Effector memory CD4-positive, alpha-beta T cell (primary cell): ENCODE results near the gene XKRX.

Experiments
- DNase-seq, 3 donors: peaks; one replicate each; pipeline ENCODE4 v3.0.0-alpha.2; 2020
- H3K27ac ChIP-seq: 2 replicates; pipeline ENCODE4 v1.7.0; 2013; ENCODE audit warnings: mild to moderate bottlenecking, low read length, moderate library complexity; ENCODE audit not compliant: insufficient read depth, poor library complexity, severe bottlenecking
- H3K27me3 ChIP-seq: replicated peaks from 2 replicates; pipeline ENCODE4 v1.7.0; 2013; ENCODE audit warnings: mild to moderate bottlenecking, low read length; ENCODE audit not compliant: insufficient read depth, control insufficient read depth, poor library complexity, severe bottlenecking
- H3K36me3 ChIP-seq: 2 replicates; pipeline ENCODE4 v1.7.0; 2013; ENCODE audit warnings: mild to moderate bottlenecking, low read length, moderate library complexity; ENCODE audit not compliant: control insufficient read depth, insufficient read depth
- H3K4me1 ChIP-seq: 2 replicates; pipeline ENCODE4 v1.7.0; 2013; ENCODE audit warnings: low read length, mild to moderate bottlenecking; ENCODE audit not compliant: control insufficient read depth, insufficient read depth, poor library complexity, severe bottlenecking
- H3K4me3 ChIP-seq: 2 replicates; pipeline ENCODE4 v1.7.0; 2013; ENCODE audit warnings: low read length, low read depth, mild to moderate bottlenecking; ENCODE audit not compliant: insufficient read depth, poor library complexity, severe bottlenecking
- H3K9me3 ChIP-seq: 2 replicates; pipeline ENCODE4 v1.7.0; 2013; ENCODE audit warnings: mild to moderate bottlenecking, low read length, moderate library complexity; ENCODE audit not compliant: control insufficient read depth

Gene XKRX

GRCh38 chrX:100944601-100945000 is 15.9 kb upstream of the XKRX start:
- Histone ChIP-seq H3K27ac (no peak overlapping the region), H3K9me3 (no peaks in the 10 kb centered on the region), H3K4me3 (no peak overlapping the region), H3K36me3 (no peaks in the 10 kb centered on the region), H3K27me3 (no peaks in the 10 kb centered on the region), H3K4me1 (no peaks in the 10 kb centered on the region)
- DNase-seq, result no peak

GRCh38 chrX:100939333-100939732 is 10.6 kb upstream of the XKRX start:
- H3K36me3 ChIP-seq, result no peaks in the 10 kb centered on the region
- no peaks in the 10 kb centered on the region for H3K4me1 ChIP-seq
- no peak overlapping the region for H3K27ac ChIP-seq
- no peaks in the 10 kb centered on the region for H3K9me3 ChIP-seq
- no peak for DNase-seq
- no peak overlapping the region for H3K4me3 ChIP-seq
- no peaks in the 10 kb centered on the region for H3K27me3 ChIP-seq

- Histone ChIP-seq H3K27me3 (no peaks in the 10 kb centered on the region), H3K9me3 (no peaks in the 10 kb centered on the region), H3K4me3 (no peak overlapping the region), H3K27ac (no peak overlapping the region), H3K4me1 (no peaks in the 10 kb centered on the region), H3K36me3 (no peaks in the 10 kb centered on the region)
- DNase-seq, result no peak
These were observed 7.0 kb upstream of the XKRX start for GRCh38 chrX:100935767-100936166.

- no peak overlapping the region for H3K4me3 ChIP-seq
- DNase-seq, result no peak
These were observed 3.2 kb upstream of the XKRX start for GRCh38 chrX:100931925-100932285.

GRCh38 chrX:100931218-100931924 is 2.7 kb upstream of the XKRX start:
- DNase-seq, result no peak
- H3K9me3 ChIP-seq, result no peaks in the 10 kb centered on the region
- no peaks in the 10 kb centered on the region for H3K36me3 ChIP-seq
- no peaks in the 10 kb centered on the region for H3K4me1 ChIP-seq
- no peak overlapping the region for H3K27ac ChIP-seq
- no peaks in the 10 kb centered on the region for H3K27me3 ChIP-seq
- H3K4me3 ChIP-seq, result no peak overlapping the region

More at GRCh38 chrX:100931925-100932285, 3.2 kb upstream of the XKRX start:
- Histone ChIP-seq H3K9me3 (no peaks in the 10 kb centered on the region), H3K27me3 (no peaks in the 10 kb centered on the region), H3K36me3 (no peaks in the 10 kb centered on the region), H3K27ac (no peak overlapping the region), H3K4me1 (no peaks in the 10 kb centered on the region)

- H3K4me3 ChIP-seq, result no peak overlapping the region
- H3K27me3 ChIP-seq, result no peaks in the 10 kb centered on the region
- no peaks in the 10 kb centered on the region for H3K4me1 ChIP-seq
- no peaks in the 10 kb centered on the region for H3K9me3 ChIP-seq
- no peak for DNase-seq
- H3K27ac ChIP-seq, result no peak overlapping the region
- no peaks in the 10 kb centered on the region for H3K36me3 ChIP-seq
These were observed 2.3 kb downstream of the XKRX start for GRCh38 chrX:100926453-100926852.

GRCh38 chrX:100924375-100924774 is 4.3 kb downstream of the XKRX start:
- Histone ChIP-seq H3K4me1 (no peaks in the 10 kb centered on the region), H3K36me3 (no peaks in the 10 kb centered on the region), H3K4me3 (no peak overlapping the region), H3K27me3 (no peaks in the 10 kb centered on the region), H3K9me3 (no peaks in the 10 kb centered on the region), H3K27ac (no peak overlapping the region)
- DNase-seq, result no peak

- H3K4me3 ChIP-seq, result no peak overlapping the region
- H3K27me3 ChIP-seq, result no peaks in the 10 kb centered on the region
- no peaks in the 10 kb centered on the region for H3K36me3 ChIP-seq
- no peaks in the 10 kb centered on the region for H3K9me3 ChIP-seq
- H3K27ac ChIP-seq, result no peak overlapping the region
- H3K4me1 ChIP-seq, result no peaks in the 10 kb centered on the region
- DNase-seq, result no peak
These were observed 13.2 kb downstream of the XKRX start for GRCh38 chrX:100915562-100915961.

- H3K4me1 ChIP-seq, result no peaks in the 10 kb centered on the region
- no peak overlapping the region for H3K4me3 ChIP-seq
These were observed 15.6 kb downstream of the XKRX start for GRCh38 chrX:100913111-100913510.

GRCh38 chrX:100911731-100912130 is 17.0 kb downstream of the XKRX start:
- no peak for DNase-seq
- no peak overlapping the region for H3K4me3 ChIP-seq
- no peak overlapping the region for H3K27ac ChIP-seq

More at GRCh38 chrX:100913111-100913510, 15.6 kb downstream of the XKRX start:
- H3K27ac ChIP-seq, result no peak overlapping the region
- no peaks in the 10 kb centered on the region for H3K9me3 ChIP-seq
- DNase-seq, result no peak
- no peaks in the 10 kb centered on the region for H3K27me3 ChIP-seq
- no peaks in the 10 kb centered on the region for H3K36me3 ChIP-seq

More at GRCh38 chrX:100911731-100912130, 17.0 kb downstream of the XKRX start:
- Histone ChIP-seq H3K9me3 (no peaks in the 10 kb centered on the region), H3K4me1 (no peaks in the 10 kb centered on the region), H3K27me3 (no peaks in the 10 kb centered on the region), H3K36me3 (no peaks in the 10 kb centered on the region)
